ENCODE results near the gene OTOS.

DNA sequence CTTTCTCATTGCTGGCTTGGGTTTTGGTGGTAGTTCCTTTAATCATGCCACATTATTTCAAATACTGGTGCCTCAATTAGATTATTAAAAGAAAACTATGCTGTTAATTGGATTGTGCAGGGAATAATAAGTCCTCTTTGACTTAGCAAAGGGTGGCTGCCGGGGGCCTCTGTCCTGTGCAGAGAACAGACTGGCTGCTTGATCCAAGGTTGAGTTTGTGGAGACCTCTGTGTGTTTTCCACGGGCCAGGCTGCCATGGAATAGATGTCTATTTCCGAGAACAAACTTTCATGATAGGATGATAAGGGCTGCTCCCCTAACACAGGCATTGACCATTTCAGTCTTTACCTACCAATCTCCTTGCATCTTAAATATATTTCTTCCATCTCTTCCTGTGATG is 30.4 kb upstream of the OTOS start:
- TF ChIP-seq, protein P1, sequence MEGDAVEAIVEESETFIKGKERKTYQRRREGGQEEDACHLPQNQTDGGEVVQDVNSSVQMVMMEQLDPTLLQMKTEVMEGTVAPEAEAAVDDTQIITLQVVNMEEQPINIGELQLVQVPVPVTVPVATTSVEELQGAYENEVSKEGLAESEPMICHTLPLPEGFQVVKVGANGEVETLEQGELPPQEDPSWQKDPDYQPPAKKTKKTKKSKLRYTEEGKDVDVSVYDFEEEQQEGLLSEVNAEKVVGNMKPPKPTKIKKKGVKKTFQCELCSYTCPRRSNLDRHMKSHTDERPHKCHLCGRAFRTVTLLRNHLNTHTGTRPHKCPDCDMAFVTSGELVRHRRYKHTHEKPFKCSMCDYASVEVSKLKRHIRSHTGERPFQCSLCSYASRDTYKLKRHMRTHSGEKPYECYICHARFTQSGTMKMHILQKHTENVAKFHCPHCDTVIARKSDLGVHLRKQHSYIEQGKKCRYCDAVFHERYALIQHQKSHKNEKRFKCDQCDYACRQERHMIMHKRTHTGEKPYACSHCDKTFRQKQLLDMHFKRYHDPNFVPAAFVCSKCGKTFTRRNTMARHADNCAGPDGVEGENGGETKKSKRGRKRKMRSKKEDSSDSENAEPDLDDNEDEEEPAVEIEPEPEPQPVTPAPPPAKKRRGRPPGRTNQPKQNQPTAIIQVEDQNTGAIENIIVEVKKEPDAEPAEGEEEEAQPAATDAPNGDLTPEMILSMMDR (IDR thresholded peaks at IDR 0.05; ENCODE audit: poor library complexity, severe bottlenecking), result no peak
- no peak for TF ChIP-seq POLR2AphosphoS5 (IDR thresholded peaks at IDR 0.05)

Data from neural cell (in vitro differentiated cells).